Tibial nerve (tissue), 4 donors: ENCODE data around the gene DNAJC11.

ENCODE experiments used
- EP300 ChIP-seq, 2 donors: sonication (generic); formaldehyde crosslinking; IDR thresholded peaks; one replicate each; pipeline ENCODE4 v1.6.1; 2017; ENCODE audit warnings: antibody characterized with exemption in 2 of 2, mild to moderate bottlenecking in 1 of 2
- POLR2A ChIP-seq, 2 donors: fragments of 450-650 bp; IDR thresholded peaks; one replicate each; pipeline ENCODE4 v1.6.1; 2017; ENCODE audit warnings: antibody characterized with exemption in 2 of 2, mild to moderate bottlenecking in 2 of 2, moderate library complexity in 2 of 2
- TF ChIP-seq, protein P1 (sequence below), 5 experiments: fragments of 200-600 bp in 3 of 5; fragments of 450-650 bp in 2 of 5; sonication (generic) in 3 of 5; IDR thresholded peaks; one replicate each; pipeline ENCODE4 v1.5.1; 2016 to 2019; ENCODE audit warnings: antibody characterized with exemption in 5 of 5, mild to moderate bottlenecking in 3 of 5, moderate library complexity in 2 of 5

DNA sequence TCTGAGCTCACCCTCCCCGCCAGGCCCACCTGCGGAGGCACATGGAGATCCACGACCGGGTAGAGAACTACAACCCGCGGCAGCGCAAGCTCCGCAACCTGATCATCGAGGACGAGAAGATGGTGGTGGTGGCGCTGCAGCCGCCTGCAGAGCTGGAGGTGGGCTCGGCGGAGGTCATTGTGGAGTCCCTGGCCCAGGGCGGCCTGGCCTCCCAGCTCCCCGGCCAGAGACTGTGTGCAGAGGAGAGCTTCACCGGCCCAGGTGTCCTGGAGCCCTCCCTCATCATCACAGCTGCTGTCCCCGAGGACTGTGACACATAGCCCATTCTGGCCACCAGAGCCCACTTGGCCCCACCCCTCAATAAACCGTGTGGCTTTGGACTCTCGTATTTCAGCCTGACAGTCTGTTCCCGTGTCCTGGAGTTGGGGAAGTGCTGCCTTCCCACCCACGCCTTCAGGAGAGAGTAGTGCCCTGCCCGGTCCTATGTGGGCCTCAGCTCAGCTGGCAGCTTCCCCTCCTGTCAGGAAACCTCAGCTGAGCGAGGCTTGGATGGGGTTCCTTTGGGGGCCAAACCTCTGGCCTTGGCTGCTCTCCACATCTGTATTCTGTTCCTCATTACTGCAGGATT, 112.6 kb downstream of the DNAJC11 start:
- TF ChIP-seq, protein P1, sequence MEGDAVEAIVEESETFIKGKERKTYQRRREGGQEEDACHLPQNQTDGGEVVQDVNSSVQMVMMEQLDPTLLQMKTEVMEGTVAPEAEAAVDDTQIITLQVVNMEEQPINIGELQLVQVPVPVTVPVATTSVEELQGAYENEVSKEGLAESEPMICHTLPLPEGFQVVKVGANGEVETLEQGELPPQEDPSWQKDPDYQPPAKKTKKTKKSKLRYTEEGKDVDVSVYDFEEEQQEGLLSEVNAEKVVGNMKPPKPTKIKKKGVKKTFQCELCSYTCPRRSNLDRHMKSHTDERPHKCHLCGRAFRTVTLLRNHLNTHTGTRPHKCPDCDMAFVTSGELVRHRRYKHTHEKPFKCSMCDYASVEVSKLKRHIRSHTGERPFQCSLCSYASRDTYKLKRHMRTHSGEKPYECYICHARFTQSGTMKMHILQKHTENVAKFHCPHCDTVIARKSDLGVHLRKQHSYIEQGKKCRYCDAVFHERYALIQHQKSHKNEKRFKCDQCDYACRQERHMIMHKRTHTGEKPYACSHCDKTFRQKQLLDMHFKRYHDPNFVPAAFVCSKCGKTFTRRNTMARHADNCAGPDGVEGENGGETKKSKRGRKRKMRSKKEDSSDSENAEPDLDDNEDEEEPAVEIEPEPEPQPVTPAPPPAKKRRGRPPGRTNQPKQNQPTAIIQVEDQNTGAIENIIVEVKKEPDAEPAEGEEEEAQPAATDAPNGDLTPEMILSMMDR (IDR thresholded peaks at IDR 0.05), result no peak
- no peak for TF ChIP-seq POLR2A (IDR thresholded peaks at IDR 0.05)
- TF ChIP-seq EP300 (IDR thresholded peaks at IDR 0.05), result no peak
